Endothelial cell of hepatic sinusoid (primary cell): ENCODE results near the gene TCF20.

Experiments used
- in situ Hi-C: cut with HindIII; loops from 2 replicates; pipeline ENCODE4 v1.10.0; 2017; ENCODE audit warnings: low sequenced_read_pairs

TCF20 gene

DNA sequence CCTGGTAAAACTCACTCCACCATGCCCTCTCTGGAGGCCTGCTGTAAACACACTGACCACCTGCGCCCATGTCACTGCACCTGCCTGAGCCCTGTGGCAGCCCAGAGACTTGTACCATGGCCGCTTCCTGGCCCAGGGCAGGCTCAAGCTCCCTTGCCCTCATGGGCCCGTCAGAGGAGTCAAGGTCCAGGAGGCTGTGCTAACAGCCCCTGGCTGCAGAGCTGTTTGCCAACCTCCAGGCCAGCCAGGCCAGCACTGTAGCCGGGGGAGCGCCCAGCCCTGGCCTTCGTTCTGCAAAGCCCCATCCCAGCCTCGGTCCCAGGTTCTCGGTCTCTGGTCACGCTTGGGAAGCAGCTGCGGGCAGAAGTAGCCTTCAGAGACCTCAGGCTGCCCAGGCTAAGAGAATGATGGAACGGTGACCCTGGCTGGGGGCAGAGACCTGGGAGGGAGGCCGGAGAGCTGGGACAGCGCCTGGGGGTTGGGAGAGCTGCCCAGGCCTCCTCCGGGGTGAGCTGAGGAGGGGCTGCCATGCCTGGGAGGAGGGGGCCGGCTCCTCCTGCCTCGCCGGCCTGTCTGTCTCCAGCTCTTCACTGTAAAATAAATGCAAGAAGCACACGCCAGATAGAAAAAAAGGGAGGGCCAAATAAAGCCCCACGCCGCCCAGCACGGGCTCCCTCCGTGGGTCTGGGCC lies 11.9 kb upstream of the TCF20 start:
- in situ Hi-C loops: no loop called here

DNA sequence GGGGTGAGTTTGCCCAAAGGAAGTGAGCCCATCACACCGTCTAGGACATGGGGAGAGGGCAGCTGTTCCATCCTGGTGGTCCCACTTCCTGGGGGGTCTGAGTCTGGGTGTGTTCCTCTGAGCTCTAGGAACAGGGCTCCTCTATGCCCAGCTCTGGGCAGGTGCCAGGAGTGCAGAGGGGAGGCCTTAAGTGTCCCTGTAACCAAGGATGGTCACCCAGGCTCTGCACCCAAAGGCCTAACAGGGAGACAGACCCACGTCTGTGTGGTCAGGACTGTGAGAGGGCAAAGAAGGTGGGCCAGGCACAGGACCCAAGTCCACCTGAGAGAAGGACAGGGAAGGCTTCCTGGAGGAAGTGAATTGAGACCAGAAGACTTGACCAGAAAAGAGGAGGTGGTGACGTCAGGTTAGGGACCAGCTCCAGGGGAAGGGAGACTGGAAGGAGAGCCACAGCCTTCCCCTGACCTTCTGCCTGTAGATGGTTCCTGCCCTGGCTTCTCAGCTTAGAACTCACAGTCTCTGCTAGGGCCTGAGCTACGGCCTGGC lies 11.3 kb upstream of the TCF20 start:
- in situ Hi-C loops: no loop called here

DNA sequence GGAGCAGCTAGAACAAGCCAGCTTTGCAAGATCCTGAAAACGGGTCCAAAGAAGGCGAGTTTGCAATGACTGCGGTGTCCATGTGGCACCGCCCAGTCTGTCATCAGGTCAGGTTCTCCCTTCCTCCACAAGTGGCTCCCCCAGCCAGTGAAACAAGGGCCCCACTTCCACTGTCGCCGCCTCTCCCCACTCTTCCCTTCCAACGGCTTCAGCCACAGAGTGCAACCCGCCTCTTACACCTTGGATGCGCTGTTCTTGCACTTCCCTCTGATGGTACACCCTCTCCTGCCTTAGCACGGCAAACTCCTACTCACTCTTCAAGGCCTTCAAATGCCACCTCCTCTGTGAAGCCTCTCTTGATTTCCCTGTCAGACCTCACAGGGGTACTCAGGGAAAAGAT lies 10.8 kb upstream of the TCF20 start:
- in situ Hi-C loops: no loop called here

DNA sequence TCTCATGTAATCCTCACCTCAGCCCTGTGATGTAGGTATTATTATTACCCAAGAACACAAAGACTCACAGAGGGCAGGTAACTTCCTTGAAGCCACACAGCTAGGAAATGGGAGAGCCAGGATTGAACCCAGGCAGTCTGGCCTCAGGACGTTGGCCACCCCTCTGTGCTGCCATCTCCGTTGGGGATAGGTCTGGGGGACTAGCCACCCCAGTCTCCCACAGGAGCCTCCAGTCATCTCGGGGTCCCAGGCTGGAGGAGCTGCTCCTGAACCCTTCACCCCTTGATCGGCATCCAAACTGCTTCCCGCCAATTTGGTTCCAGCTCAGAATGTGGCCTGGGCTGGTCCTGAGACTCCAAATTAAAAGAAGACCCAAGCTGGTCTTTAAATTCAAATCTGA lies 10.4 kb upstream of the TCF20 start:
- in situ Hi-C loops: no loop called here

DNA sequence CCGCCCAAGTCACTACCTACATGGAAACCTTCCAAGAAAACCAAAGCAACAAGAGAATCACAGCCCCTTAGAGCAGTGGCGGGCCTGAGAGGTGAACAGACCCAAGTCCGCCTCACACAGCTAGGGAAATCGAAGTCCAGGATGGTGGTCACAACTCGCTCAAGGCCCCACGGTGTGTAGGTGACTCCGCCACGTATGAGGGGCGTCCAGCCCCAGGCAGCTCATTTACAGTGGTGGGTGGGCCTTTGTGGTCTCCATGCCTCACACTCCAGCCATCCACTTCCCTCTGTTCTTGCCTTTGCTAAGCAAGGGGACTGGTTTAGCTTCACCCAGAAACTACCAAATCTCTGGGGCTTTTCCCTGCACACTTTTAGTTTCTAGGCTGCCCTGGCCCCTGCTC lies 9.7 kb upstream of the TCF20 start:
- in situ Hi-C loops: no loop called here

DNA sequence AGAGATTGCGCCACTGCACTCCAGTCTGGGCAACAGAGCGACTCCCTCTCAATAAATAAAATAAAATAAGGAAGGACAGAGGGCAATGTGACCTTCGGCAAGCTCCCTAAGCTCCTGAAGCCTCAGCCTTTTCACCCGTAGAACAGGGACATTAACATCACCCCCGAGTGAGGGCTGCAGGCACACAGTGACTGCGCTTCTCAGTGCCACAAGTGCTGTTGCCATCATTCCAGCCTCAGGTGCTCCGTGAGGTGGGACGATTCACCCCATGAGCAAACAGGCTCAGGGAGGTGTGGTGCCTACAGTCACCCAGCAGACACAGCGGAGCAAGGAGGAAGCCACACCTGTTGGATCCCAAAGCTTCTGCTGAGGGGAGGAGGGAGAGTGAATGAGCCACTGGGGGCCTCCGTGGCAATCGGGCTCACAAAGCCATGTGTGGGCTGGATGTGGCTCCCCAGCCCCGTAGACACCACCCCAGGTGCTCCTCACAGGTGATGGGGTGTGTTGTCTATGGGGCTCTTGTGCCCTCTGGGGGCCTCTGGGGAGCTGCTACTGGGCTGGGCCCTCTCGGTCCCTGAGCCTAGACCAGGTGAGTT lies 9.1 kb upstream of the TCF20 start:
- in situ Hi-C loops: loop anchor here (5.0 kb wide), 2 partner anchors 53 to 92 kb away; no protein-coding TSS in a partner anchor

DNA sequence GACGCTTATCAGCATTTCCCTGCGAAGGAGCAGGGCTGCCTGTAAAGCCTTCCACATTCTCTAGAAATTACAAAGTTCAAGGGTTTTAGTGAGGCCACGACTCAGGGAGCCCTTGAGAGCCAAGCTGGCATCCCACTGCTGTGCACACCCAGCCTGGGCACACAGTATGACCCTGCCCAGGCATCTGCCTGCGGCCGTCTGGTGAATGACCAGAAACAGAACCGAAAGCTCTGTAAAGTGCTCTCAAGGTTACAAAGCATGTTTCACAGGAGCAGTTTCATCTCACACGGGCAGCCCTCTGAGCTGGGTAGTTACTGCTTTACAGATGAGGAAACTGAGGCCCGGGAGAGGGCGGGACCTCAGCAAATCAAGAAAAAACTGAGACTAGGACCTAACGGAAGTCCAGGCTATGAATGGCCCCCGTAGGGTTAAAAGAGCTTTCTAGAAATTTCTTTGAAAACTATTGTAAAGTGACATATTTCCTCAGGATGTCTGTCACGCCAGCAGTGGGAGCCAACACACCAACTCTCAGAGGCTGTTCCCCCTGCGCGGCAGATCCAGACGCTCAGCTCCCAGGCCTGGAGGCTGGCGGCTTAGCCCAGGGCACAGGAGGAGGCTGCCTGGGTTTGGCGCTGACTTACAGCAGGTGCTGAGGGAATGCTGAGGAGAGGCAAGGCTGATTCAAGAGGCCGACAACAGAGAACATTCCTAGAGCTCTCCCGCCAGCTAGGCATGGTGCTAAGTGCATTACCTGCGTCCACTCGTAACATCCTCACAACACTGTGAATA lies 7.7 kb upstream of the TCF20 start:
- in situ Hi-C loops: loop anchor here (5.0 kb wide), 2 partner anchors 54 to 91 kb away; no protein-coding TSS in a partner anchor

DNA sequence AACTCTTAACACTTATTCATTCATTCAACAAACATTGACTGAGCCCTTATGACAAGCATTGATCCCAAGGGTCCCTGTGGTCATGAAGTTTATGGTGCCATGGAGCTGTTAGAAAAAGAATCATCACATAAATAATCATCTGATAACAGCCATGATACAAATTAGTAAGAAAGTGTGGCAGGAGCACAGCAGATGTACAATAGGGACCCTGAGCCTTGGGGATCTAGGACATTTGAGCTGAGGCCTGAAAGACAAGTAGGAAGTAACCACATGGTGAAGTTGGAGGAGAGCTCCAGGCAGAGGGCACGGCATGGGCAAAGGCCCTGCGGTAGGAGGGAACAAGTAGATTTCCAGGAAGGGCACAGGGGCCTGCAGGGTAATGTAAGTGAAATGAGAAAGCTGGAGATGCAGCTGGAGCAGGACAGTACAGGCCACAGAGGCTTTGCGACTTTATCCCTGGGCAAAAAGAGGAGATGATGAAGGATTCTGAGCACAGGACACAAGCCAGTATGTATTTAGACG lies 6.8 kb upstream of the TCF20 start:
- in situ Hi-C loops: loop anchor here (5.0 kb wide), 2 partner anchors 55 to 90 kb away; no protein-coding TSS in a partner anchor

DNA sequence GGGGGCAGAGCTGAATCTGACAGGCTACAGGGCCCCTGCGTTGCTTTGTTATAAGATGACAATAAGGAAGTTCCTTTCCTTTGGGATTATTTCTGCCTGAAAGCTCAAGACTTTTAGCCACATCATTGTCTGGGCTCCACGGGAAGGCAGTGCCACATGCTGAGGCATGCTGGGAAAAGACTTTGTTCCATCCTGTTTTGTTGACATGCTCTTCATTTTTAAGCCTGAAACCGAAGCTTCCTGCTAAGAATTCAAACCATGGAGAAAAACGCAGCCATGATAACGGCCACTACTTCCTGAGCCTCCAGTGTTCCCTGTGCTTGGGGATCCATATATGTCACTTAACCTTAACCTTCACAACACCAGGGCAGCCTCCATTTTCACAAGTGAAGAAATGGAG lies 5.5 kb upstream of the TCF20 start:
- in situ Hi-C loops: loop anchor here (5.0 kb wide), 2 partner anchors 56 to 89 kb away; no protein-coding TSS in a partner anchor

DNA sequence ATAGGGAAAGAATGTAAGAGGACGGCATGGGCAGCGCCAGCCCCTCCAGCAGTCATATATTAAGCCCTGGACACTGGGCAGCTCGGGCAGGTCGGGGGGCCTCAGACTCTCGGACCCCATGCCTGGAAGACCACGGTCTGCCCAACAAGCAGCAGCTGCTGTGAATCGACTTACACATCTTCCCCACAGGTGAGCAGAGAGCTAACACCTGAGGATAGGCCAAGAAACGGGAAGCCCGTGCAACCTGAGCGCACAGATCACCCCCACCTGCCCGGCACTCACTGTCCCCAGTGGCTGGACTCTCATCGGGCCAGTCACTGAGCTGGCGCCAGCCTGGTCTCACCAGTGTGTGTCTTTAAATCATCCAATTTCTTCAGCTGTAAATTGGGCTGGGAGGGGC lies 4.7 kb upstream of the TCF20 start:
- in situ Hi-C loops: loop anchor here (5.0 kb wide), 2 partner anchors 57 to 88 kb away; no protein-coding TSS in a partner anchor

DNA sequence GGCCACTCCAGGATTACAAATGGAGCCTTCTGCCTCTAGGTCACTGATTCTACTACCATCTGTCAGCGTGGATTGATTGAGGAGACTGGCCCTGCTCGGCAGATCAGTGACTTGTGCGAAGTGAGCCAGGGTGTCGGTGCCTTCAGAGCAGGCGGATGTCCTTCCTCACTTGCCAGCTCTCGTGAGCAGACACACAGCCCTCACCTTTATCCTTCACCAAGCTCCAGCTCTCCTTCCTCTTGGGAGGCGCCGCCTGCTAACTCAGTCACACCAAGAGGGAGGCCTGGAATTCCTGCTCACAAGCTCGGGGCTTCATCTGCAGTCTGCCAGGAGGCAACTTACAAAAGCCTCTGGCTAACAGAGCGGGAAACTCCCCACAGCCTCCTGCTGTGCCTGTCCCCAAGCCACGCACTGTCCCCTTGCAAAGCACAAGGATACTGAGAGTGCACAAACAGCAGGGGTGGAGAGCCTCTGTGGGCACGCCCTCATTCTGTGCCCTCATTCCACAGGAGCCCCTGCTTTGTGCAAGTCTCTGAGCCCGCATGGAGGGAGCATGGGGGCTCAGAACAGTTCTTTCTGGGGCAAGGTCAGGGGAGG lies 3.5 kb upstream of the TCF20 start:
- in situ Hi-C loops: no loop called here

DNA sequence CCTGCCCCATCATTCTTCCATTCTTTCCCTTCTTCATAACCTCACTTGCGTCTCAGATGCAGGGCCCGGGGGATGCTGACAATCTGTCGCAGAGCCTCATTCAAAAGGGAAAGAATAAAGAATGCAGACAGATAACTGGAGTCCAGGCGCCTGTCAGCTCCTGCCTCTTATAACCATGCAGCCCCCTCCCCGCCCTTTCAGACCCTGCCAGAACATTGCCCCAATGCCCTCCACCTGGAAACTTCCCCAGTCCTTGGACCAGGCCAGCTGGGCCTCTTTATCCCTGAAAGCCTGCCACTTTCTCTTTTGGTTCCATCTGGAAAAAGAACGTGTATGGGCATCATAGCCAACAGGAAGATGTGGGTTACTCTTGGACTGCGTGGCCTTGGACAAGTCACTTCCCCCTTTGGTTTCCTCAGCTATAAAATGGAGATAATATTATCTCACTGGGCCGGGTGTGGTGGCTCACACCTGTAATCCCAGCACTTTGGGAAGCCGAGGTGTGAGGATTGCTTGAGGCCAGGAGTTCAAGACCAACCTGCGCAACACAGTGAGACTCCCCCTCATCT lies 2.1 kb upstream of the TCF20 start:
- in situ Hi-C loops: no loop called here

DNA sequence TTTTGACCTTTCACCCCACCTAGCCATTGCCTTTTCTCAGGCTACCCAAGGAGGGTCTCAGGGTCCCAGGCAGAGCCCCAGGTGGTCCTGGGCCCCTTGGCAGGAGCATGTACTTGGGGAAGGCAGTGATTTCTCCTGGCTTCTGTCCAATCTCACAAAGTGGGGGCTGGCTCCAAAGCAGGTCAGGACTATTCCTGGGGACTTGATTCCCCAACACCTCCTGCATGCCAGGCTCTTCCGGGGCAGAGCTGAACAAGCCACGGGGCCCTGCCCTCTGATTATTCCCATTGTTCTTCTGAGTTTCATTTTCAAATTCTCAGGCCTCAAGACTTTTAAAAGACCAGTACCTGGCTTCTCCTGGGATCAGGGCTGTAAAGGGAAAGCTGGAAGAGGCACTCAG lies 1.5 kb upstream of the TCF20 start:
- in situ Hi-C loops: no loop called here

DNA sequence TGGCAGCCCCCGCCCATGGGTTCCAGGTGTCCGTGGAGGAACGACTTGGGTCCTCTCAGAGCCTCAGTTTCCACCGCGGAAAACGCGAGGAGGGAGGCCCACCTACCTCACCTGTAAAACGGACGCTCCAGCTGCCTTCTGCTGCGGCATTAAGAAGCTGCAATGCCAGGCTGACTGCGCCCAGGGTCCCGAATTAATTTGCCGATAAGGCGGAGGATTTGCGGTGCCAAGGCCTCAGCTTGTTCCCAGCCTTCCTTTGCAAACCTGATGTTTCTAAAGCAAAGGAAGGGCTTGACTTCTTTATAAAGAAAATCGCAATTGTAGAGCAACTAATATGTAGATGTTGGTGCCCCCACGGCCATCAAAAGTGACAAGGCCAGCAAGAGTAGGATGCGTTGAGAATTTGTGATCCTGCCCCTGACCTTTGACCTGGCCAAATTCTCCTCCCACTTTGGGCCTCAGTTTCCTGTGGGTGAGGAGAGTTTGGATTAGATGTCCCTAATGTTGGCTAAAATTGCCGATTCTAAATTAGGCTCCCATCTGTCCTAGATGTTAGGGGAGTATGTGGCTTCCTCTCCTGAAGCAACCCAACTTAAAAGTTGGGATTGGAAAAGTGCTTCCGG lies 849 bp upstream of the TCF20 start:
- in situ Hi-C loops: no loop called here

DNA sequence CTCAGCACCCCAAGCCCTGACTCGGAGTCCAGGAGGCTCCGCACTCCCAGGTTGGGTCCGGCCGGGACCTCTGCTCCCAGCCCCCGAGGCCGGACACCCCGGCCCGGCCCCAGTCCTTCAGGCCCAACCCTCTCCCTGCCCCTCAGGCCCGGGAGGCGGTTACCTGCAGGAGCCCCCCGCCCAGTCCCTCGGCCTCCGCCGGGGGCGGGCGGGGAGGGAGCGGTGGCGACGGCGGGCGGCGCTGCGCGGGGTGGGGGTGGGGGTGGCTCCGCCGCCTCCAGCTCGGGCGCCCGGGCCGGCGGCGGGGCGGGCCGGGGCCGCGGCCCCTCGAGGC lies 310 bp downstream of the TCF20 start:
- in situ Hi-C loops: no loop called here

DNA sequence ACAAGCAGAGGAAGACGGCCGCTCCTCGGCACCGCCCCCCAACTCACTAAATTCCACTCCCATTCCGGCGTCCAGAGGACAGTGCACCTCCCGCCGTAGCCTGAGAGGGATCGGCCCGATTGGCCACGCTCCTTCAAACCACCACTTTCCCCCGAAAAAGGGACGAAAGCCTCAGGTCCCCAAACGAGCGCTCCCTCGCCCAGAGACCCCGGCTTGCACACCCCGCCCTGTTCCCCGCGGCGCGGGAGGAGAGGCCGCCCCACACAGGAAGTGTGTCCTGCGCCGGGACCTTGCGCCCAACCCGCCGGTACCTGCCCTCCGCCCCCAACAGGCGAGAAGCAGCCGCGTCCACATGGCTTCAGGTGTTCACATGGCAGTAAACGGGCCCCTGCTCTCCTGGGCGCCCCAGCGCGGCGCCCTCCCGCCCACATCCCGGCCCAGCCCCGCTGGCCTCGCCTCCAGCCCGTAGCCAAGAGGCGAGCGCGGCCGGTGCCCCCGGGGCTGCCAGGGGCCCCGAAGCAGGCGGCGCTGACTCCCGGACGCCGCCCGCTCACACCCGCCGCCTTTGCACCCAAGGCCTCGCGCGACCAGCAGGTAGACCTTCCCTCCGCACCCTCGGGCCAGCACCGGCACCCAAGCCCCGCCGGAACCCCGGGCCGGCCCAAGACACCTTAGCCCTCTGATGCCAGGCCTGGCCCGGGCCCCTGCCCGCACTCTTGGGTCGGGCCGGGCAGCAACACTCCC lies 849 bp downstream of the TCF20 start:
- in situ Hi-C loops: no loop called here

DNA sequence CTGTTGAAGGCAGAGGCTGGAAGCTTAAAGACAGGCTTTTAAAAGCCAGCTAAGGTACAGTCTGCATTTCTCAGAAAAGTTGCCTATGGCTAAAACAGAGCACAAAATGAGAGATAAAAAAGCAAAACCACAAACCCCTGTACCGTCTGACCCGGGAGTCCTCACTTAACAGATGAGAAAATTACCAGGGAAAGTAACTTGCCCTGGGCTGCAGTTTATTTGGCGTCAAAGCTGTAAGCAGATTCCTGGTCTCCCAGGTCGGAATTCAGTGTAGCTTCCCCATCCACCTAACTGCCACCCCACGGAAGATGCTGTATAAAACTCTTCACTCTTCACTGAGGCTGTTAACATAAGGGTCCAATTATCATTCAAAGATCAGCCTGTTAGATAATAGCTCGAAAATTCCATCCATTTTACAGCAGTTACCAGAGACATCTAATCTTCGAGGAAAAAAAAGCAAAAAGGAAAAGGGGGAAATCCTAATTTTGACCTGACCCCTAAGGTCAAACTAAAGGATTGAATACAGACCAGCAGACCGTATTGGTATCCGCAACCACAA lies 1.5 kb downstream of the TCF20 start:
- in situ Hi-C loops: no loop called here

DNA sequence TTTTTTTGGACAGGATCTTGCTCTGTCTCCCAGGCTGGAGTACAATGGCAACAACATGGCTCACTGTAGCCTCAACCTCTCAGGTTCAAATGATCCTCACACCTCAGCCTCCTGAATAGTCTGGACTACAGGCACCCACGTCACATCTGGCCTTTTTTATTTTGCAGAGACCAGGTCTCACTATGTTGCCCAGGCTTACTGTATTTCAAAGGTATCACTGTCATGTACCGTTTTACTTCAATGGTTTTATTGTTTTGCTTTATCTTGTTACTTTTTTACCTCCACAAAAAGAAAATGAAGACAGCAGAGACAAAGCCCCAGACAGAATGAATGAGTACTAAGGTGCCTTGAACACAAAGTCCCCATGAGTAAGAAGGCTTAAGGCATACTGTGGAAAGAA lies 5.1 kb downstream of the TCF20 start:
- in situ Hi-C loops: no loop called here

DNA sequence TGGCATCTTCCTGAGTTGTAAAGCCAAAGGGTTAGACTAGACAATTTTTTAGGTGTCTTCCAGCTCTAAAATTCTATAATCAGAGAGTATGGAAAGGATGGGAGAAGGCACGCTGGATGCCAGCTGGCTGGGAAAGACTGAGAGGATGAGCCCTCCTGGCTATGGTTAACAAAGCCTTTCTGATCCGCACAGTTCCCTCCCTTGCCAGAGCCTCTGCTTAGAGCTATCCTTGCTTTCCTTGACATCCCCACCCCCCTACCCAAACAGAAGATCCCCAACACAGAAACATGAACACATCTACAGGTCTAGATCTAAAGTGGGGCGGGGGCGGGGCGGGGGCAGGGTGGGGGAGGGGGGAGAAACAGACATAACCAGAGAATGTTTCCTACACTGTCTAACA lies 6.5 kb downstream of the TCF20 start:
- in situ Hi-C loops: no loop called here
